T-helper 9 cell (primary cell): ENCODE data around the gene HEATR9.

Source experiments
- DNase-seq: peaks from one replicate; pipeline ENCODE4 v3.0.0-alpha.2; 2020

Gene HEATR9

DNA sequence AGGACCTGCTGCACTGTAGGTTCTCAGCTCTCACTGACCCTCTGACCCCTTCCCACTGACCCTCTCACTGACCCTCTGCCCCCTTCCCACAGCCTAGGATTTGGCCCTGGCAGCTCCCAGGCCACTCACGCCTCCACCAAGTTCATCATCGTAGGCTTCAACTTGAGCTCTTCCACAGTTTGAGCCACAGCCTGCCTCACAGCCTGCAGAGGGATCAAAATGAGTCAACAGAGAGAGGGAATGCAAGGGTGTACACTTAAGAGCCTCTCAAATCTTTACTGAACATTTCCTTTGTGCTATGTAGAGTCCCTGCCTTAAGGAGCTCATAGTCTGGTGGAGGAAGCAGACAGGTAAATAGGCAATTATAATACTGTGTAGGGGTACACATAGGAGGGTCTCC lies 12.1 kb downstream of the HEATR9 start:
- DNase-seq: no peak

DNA sequence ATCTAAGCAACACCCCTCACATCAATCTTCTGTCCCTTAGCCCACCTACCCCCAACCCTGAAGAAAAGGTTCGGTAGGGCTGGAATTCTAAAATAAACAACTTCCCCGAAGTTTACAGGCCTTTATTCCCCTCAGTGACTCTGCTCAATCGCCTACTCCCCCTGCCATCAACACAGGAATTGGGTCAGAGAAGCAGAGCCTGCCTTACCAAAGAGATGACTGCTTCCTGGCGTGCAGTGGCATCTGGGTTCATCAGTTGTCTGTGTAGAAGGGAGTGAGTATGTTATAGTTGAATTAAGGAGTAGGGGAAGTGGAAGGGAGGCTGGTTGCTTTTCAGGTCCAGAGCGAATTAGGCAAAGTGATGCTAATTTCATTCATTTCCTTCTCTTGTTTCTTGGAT lies 12.7 kb downstream of the HEATR9 start:
- no peak for DNase-seq

DNA sequence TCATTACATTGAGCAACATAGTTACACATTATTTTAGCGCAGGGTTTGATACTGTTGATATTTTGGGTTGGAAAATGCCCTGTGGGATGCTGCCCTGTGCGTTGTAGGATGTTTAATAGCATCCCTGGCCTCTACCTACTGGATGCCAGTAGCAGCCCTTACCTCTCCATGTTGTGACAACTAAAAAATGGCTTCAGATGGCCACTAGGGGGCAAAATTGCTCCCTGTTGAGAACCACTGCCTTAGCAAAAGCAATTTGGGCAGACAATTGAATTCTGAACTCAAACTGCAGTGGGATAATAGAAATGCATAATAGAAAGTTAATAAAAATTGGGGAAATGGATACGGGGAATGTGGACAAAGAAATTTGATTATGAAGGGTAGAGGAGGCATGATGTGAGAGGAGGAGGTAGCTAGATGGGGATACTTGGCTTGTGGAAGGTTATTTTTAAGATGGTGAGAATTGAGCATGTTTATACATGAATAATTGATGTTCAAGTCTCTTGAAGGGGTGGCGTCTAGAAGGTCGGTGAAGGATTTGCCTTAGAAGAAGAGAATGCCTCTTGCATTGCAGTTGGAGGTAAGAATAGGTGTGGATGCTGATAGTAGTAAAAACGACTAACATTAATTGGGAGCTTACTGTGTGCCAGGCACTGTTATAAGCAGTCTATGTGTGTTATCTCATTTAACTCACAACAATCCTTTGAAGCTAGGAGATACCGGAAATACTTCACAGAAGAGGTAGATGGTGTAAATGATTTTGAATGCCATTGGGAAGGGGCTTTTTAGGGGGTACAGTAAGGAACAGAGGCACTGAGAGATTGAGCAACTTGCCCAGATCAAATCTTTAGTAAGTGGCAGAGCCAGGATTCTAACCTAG lies 19.0 kb downstream of the HEATR9 start:
- peak; percentile 34 for DNase-seq

DNA sequence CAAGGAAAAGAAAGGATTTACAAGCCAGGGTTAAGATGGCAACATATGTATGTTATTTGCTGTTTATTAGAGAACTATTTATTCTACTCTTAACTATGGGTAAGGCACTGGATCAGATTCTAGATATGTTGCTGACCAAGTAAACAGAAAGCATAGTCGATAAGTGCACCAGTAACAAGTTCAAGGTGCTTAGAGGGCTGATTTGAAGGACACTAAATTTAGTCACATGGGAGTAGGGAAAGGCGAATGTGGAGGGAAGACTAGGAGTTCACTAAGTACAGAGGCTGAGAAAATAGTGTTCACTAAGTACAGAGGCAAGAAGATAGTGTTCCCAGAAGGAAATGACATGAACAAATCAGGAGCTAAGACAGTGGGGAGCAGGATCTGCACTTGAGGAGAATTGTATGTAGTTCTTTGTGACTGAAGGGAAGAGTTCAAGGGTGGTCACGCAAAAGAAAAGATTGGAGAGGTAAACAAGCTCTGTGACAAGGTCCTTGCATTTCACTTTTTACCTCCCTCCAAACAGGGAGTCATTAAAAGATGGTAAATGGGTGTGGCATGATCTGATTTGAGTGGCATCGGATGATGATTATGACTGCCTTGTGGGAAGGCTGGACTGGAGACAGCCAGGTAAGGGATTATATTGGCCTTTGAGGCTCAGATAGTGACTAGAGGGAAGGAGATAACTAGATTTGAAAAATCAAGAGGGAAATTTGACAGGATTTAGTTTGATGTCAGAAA lies 20.9 kb downstream of the HEATR9 start:
- DNase-seq: no peak

DNA sequence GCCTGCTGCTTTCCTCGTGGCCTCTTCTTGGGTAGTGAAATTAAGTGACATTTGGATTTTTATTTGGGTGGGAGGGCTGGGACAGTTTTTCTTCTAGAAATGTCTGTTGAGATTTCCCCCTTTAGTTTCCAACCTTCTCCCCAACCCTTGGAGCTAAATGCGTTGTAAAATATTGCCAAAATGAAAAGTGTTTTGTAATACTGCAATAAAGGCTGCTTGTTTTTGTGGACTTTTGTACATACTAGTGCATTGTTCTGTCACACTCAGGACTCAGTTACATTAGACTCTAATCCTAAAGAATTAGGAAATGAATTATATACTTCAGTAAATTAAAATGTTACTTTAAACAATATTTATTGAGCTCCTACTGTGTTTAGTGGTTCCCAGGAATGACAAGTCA lies 21.7 kb downstream of the HEATR9 start:
- no peak for DNase-seq

DNA sequence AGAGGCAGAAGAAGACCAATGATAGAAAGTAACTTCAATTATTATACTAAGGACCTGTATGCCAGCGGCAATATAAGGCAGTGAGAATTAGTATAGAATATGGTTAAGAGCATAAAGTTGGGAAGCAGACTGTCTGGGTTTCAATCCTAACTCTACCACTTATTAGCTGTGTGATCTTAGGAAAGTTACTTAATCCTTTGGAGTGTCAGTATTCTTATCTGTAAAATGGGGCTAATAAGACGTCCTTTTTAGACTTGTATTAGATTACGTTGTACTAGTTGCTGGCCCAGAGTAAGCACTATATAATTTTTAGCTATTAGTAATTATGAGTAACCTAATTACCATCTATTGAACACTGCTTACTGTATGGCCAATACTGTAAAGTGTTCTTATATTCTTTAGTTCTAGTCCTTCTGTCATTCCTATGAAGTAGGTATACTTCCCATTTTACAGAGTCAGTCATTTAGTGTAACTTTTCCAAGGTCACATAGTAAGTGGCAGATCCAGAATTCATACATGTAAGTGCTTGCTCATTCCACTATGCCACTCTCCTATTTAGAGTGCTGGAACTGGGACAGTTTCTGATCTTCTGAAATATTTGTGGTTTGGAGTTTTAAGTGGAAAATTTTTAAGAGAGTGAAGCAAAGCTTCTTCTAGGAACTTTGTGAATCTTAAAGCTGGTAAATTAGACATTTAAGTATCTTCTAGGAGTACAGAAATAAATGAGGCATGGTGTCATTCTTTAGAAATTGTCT lies 22.5 kb downstream of the HEATR9 start:
- DNase-seq: no peak

DNA sequence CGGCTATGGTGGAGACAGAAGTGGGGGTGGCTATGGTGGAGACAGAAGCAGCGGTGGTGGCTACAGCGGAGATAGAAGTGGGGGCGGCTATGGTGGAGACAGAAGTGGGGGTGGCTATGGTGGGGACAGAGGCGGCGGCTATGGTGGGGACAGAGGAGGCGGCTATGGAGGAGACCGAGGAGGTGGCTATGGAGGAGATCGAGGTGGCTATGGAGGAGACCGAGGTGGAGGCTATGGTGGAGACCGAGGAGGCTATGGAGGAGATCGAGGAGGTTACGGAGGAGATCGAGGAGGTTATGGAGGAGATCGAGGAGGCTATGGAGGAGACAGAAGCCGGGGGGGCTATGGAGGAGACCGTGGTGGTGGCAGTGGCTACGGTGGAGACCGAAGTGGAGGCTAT lies 24.1 kb downstream of the HEATR9 start:
- no peak for DNase-seq

DNA sequence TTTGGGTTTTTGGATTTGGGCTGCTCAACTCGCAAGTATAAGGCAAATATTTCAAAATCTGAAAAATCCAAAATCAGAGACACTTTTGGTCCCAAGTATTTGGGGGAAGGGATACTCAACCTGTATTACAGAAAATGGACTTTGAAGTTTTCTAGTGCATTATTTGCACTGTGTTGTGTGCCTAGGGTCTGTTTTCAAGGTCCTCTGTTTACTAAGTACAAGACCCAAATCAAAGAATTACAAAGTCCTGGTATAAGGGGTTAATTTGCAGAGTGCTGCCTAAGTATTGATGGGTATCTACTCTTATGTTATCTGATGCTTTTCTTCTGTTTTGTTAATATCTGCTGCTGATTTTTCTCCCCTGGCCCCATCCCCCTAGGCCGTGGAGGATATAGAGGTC lies 25.0 kb downstream of the HEATR9 start:
- no peak for DNase-seq

DNA sequence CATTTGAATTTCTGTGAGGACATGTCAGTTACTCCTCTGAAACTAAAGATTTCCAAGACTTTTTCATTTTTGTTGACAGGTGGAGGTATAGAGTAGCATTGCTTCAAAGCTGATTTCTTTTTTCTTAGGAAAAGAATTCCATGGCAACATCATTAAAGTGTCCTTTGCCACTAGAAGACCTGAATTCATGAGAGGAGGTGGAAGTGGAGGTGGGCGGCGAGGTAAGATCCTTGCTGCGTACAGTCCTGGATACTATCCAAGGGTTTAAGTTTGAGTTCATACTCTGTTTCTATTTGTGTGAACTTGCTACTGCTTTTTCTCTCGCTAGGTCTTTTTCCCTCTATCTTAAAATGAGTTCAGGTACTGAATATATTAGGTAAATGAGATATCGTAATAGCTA lies 26.5 kb downstream of the HEATR9 start:
- no peak for DNase-seq

DNA sequence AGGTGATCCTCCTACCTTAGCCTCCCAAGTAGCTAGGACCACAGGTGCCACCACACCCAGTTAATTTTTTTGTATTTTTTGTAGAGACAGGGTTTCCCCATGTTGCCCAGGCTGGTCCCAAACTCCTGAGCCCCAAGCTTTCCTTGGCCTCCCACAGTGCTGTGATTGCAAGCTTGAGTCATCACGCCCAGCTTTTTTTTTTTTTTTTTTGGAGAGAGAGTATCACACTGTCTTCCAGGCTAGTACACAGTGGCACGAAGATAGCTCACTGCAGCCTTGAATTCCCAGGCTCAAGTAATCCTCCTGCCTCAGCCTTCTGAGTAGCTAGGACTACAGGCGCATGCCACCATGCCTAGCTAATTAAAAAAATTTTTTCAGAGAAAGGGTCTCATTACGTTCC lies 27.2 kb downstream of the HEATR9 start:
- DNase-seq: no peak

DNA sequence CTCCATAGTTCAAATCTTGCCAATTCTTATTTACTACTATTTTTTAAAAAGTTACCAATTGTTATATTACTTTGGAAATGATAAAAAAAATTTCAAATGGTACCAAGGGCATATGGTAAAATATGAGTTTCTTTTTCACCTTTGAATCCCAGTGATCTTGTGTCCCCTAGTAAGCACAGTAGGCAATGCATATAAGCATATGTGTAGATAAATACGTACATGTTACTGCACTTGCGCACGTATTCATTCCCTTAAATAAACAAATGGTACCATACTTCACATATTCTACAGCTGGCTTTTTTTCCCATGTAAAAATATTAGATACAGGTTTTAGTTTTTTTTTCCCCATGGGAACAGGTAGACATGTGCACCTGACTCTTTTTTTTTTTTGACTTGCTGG lies 27.6 kb downstream of the HEATR9 start:
- DNase-seq: no peak

DNA sequence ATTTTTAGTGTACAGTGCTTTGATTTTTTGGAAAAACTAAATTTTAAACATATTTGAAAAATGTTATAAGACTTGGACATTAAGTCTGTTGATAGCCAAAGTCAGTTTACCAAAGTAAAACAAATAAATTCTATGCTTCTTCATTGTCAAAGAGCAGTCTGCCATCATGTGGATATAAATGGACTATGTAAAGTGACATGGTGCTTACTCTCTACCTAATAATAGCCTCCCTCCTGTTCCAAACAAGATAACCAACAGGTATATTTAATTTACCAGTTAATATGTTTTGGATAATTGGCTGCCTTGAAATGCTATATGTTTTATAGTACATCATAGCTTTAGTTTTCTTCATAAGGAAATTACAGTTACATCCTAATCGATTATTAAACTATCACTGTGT lies 43.5 kb downstream of the HEATR9 start:
- no peak for DNase-seq

DNA sequence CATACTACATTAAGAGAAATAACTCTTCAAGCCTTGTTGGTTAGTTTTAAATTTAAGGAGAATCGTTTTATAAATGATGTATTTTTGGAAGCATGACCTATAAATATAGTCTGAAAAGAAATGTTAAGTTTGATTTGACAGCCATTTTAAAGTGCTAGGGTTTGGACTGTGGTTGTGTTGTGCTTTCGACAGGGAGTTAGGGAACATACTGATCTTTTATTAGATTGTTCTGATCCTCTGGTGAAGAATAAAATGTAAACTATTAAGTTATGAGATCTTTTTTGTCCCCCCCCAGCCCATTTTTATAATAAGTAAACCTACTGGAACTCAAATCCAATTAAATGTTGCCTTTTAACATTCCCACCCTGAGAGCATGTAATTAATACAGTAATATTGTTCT lies 47.4 kb downstream of the HEATR9 start:
- DNase-seq: no peak

DNA sequence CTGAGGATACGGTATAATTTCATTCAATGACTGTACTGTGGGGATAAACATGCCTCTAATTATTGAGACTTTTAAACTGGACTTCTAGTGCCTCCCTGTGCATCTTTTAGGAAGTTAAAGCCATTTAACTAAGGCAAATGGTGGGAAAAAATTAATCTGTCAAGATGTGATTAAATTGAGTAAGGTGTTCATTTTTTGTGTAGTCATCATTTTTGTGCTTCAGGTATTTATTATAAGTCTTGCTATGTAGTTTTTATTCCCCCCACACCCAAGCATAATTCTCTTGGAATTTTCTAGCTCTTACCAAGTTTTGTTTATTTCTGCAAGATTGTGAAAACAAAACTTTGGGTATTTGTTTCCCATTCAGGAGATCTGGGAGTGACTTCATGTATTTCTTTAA lies 49.2 kb downstream of the HEATR9 start:
- DNase-seq: no peak

DNA sequence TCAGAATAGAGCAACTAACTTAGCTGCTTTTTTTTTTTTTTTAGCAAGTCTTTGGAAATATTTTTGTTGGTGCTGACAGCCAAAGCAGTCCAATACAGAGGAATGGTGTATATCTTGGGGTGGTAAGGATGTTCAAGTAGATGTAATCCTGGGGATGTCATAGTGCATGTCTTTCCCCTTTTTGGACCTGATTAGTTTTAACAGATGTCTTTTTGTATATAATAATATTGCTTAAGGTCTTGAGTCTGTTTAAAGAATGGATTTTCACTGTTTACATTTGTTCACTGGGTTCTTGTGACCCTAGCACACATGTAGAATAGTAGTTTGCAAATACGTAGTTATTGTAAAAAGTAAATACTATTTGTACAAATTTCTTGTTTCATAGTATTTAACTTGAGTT lies 51.5 kb downstream of the HEATR9 start:
- DNase-seq: no peak

DNA sequence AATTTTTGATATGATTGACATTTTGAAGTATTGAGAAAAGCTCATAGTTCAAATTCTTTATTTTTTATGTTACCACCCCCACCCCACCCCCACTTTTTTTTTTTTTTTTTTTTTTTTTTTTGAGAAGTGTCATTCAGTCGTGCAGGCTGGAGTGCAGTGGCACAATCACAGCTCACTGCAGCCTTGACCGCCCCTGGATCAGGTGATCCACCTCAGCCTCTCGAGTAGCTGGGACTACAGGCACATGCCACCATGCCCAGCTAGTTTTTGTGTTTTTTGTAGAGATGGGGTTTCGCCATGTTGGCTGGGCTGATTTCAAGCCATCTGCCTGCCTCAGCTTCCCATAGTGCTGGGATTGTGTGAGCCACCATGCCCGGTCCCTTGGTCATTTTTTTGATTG lies 52.0 kb downstream of the HEATR9 start:
- no peak for DNase-seq

DNA sequence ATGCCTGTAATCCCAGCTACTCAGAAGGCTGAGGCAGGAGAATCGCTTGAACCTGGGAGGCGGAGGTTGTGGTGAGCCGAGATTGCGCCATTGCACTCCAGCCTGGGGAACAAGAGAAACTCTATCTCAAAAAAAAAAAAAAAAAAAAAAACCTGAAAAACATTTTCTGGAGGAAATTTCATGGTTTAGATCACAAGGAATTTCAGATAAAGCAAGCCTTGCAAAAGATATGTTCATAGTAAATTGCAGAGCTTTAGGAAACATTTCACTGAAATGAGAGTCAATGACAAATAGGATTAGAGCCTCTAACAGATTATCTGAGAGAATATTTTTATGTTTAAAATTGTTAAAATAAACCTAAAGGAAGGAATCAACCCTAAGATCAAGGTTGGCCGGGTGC lies 56.2 kb downstream of the HEATR9 start:
- no peak for DNase-seq

DNA sequence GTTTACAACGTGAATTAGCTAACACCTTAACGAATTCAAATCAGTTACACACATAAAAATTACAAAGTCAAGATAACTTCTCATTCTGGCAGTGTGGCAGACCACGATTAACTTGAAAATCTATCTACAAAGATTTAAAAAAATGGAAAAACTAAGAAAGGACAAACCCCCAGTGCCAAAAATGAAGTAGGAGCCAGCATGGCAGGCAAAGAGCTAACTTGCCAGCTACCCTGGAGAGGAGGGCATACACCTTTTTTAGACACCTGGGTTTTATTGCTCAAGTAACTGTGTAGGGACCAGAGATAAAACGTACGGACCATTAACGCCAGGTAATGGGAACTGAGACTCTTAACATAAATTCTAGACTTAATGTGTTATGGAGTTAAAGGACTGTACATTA lies 56.9 kb downstream of the HEATR9 start:
- no peak for DNase-seq

DNA sequence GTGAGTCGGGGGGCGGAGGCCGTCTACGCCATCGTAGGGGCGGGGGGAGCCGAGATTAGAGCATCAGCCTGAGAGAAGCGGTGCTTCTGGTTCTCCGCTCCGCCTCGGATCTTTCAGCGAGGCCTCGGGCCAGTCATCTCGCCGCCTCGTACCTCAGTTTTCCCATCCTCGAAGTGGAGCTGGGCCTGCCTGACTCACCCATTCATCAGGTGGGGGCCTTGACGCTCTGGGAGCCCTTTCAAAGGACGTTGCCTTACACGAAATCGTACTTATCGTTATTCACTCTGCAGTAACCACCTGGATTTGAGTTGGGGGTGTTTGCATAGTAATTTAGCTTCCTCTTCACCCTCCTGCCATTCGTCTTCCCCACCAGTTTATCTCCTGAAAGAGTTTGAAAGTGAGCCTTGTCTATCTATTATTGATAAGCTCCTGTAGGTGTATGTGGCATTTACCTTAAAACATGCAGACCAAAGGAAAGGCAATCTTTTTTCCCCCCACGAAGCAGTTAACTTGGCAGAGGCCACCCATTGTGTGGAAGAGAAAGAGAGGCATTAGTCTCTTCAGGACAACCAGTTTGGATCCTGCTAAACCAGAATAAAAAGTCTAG lies 58.7 kb downstream of the HEATR9 start:
- no peak for DNase-seq

DNA sequence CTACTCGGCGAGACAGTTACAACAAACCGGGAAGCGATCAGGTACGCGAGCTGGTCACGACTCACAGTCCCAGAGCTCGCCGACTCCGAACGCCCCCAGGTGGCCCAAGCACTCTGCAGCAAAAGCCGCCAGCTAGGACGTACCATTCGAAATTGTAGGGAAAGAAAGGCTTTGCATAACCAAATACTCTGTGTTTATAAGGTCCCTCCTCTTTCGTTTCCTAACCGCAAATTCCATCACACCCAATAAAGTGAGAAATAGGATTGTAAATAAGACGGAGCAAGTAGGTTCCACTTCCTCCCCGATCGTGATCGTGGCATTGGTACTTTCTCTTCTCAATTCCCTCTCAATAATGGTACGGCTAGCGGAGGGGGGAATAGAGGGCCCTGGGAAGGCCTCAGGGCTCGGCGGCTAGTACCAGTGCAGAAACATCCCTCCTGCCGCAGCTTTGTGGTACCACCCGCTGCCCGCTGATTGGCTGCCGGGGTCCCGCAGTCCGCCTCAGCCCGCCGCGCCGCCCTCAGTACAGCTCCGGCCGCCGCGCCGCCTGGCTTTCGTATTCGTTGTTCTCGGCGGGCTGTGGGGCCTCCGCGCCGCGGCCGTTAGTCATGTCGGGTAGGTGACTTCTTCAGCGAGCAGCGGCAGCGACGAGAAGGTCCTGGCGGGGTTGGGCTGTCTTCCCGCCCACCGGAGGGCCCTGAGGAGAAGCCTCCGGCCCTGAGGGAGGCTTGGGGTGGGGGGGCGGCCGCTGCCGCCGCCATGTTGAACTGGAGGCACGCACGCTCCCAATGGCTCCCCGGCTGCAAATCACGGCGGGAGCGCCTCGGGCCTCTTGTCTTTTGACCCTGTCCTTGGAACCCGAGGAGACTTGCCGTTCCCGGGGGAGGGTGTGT lies 59.5 kb downstream of the HEATR9 start, which contains the start of gene TAF15:
Gene TAF15, plus strand, starts transcription at position 523 of the 893 bp plus-strand sequence. Its CDS starts 86 bp downstream, at position 609.
- peak; percentile 92 for DNase-seq

DNA sequence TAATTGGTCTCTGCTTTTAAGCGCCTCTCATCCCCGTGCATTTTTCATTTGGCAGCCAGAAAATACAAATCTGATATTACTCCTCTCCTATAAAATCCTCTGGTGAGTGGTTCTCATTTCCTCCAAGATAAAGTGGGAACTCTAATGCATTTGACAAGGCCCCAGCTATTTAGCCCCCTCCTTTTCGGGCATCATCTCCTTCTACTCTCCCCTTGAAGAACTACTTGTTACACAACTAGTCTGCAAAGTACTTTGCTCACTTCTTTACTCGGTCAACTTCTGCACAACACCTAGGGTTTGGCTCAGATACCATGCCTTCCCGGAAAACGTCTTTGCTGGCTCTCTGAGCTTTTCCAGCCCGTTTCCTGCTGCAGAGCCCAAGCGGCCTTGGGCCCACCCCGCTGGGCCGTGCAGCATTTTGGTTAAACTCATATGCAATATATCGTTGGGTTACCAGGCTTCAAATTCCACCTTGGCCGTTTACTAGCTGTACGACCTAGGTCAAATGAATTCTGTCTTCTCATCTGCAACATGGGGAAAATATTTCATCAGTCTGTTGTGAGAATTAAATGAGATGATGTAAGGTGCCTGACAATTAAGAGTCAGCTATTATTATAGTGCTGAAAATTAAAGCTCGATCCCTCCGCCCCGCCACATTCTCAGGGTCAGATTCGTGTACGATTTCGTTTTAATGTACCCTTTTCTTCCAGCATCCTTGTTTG lies 60.3 kb downstream of the HEATR9 start:
- DNase-seq: no peak
